ENCODE measurements around the gene PPHLN1. TPM values are rescaled to one million over a fixed set of nuclear protein-coding genes. Genes with fewer than 3 reads are reported as not detected.

PPHLN1 gene
- total and polyA plus RNA-seq, 7 donors: 25.7 to 52.9 (median 28.9) TPM

DNA sequence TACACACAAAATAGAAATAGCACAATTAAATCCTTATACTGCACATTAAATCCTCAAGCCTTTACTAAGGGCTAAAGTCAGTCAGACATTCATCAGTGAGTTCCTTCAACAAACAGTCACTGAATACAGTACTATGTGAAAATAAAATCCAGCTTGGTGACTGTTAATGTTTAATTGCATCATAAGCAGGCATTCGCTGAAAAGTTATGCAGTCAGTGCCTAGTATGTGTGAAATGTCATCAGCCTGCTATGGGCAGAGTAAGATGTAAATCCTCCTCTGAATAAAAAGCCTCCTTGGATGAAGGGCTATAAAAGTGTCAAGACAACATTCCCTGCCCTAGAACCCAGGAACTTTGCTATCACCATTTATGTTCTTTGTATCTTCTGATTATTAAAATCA is 147.2 kb downstream of the PPHLN1 start:
- H3K27ac ChIP-seq: no peak overlapping the region
- no peaks in the 10 kb centered on the region for H3K9me3 ChIP-seq
- DNase-seq (no peak), ATAC-seq (no peak)
- intact Hi-C loops (cut with DNase I): no loop called here
- 48 to 64% (median 59%) methylated on average over 1 of the region's 1 CpG for WGBS, 3 donors
- TF ChIP-seq, protein P1, sequence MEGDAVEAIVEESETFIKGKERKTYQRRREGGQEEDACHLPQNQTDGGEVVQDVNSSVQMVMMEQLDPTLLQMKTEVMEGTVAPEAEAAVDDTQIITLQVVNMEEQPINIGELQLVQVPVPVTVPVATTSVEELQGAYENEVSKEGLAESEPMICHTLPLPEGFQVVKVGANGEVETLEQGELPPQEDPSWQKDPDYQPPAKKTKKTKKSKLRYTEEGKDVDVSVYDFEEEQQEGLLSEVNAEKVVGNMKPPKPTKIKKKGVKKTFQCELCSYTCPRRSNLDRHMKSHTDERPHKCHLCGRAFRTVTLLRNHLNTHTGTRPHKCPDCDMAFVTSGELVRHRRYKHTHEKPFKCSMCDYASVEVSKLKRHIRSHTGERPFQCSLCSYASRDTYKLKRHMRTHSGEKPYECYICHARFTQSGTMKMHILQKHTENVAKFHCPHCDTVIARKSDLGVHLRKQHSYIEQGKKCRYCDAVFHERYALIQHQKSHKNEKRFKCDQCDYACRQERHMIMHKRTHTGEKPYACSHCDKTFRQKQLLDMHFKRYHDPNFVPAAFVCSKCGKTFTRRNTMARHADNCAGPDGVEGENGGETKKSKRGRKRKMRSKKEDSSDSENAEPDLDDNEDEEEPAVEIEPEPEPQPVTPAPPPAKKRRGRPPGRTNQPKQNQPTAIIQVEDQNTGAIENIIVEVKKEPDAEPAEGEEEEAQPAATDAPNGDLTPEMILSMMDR (IDR thresholded peaks at IDR 0.05): no peak
- no peak overlapping the region for H3K4me3 ChIP-seq
- peaks cover 4% of the 10 kb centered on the region for H3K4me1 ChIP-seq
- H3K36me3 ChIP-seq (ENCODE audit: insufficient read depth in 1 of 2, low read depth in 1 of 2): peaks cover 4 to 21% of the 10 kb centered on the region in 2 donors
- no peaks in the 10 kb centered on the region for H3K27me3 ChIP-seq (ENCODE audit: insufficient read depth in 3 of 3, low read length in 2 of 3)

DNA sequence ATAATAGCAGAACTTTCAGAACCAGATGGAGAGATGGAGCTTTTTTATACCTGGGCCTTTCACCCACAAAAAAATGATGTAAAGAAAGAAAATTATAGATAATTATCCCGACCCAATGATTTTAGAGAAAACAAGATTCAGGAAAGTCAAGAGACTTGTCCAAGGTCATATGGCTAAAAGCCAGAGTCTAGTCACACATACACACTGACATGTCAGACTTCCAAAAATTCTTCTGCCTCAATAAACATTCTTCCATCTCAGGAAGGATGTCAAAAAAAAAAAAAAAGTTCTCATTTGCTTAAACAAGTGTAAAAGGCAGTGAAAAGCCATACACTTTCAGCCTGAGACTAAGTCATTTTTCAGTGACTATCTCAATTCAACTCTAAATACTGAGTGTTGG is 147.6 kb downstream of the PPHLN1 start:
- DNase-seq: no peak
- Histone ChIP-seq H3K9me3 (no peaks in the 10 kb centered on the region), H3K4me1 (peaks cover 4% of the 10 kb centered on the region), H3K27me3 (ENCODE audit: insufficient read depth in 3 of 3, low read length in 2 of 3) (no peaks in the 10 kb centered on the region), H3K4me3 (no peak overlapping the region), H3K27ac (no peak overlapping the region), H3K36me3 (ENCODE audit: insufficient read depth in 1 of 2, low read depth in 1 of 2) (peaks cover 4 to 19% of the 10 kb centered on the region in 2 donors)
- intact Hi-C loops (cut with DNase I): no loop called here
- TF ChIP-seq, protein P1 (IDR thresholded peaks at IDR 0.05): no peak
- 71 to 75% (median 74%) methylated on average over 1 of the region's 1 CpG for WGBS, 3 donors
- no peak for ATAC-seq

DNA sequence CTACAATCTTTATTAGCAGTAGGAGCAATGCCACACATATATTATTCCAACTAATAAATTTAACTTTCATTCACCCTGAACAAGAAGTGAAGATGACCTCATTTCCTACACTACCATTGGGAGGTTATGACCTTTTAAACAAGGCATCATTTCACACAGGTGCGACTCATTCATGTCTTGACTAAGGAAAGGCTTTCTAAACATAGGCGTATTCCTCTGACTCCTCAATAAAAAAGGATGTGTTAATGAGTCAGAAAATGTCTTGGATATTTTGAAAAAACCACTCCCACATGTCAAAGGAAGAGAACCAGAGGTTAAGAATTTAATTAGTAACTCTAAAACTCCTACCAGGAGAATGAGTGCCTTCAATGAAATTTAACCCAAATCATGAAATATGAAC is 148.4 kb downstream of the PPHLN1 start:
- Histone ChIP-seq H3K36me3 (ENCODE audit: insufficient read depth in 1 of 2, low read depth in 1 of 2) (peaks cover 4 to 12% of the 10 kb centered on the region in 2 donors), H3K4me1 (peaks cover 4% of the 10 kb centered on the region), H3K4me3 (no peak overlapping the region), H3K9me3 (no peaks in the 10 kb centered on the region), H3K27ac (no peak overlapping the region), H3K27me3 (ENCODE audit: insufficient read depth in 3 of 3, low read length in 2 of 3) (no peaks in the 10 kb centered on the region)
- TF ChIP-seq, protein P1 (IDR thresholded peaks at IDR 0.05): no peak
- WGBS, 3 donors: 63 to 73% (median 72%) methylated on average over 2 of the region's 2 CpGs
- no peak for ATAC-seq
- intact Hi-C loops (cut with DNase I): no loop called here
- DNase-seq: no peak

DNA sequence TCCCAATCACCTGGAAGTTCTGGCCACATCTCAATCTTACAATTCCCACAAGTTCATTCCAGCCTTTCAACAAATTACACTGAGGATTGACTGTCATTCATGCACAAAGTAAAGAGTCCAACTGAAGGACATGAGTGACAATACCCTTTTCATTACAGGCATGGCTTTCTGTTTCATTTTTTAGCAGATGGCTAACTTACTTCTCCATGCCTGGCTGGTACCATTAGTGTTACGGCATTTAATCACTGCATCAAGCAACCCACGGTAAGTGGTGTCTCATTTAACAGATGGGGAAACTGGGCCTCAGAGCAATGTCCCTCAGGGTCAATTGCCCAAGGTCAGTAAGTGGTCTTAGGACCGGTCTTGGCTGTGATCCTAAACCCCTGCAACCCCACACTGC is 149.1 kb downstream of the PPHLN1 start:
- WGBS, 3 donors: 49 to 61% (median 61%) methylated on average over 3 of the region's 3 CpGs
- Histone ChIP-seq H3K4me1 (peaks cover 4% of the 10 kb centered on the region), H3K27ac (no peak overlapping the region), H3K9me3 (no peaks in the 10 kb centered on the region), H3K4me3 (no peak overlapping the region), H3K27me3 (ENCODE audit: insufficient read depth in 3 of 3, low read length in 2 of 3) (no peaks in the 10 kb centered on the region), H3K36me3 (ENCODE audit: insufficient read depth in 1 of 2, low read depth in 1 of 2) (peaks cover 0 to 6% of the 10 kb centered on the region in 2 donors)
- TF ChIP-seq, protein P1 (IDR thresholded peaks at IDR 0.05): no peak
- intact Hi-C loops (cut with DNase I): no loop called here
- no peak for DNase-seq
- ATAC-seq: no peak

DNA sequence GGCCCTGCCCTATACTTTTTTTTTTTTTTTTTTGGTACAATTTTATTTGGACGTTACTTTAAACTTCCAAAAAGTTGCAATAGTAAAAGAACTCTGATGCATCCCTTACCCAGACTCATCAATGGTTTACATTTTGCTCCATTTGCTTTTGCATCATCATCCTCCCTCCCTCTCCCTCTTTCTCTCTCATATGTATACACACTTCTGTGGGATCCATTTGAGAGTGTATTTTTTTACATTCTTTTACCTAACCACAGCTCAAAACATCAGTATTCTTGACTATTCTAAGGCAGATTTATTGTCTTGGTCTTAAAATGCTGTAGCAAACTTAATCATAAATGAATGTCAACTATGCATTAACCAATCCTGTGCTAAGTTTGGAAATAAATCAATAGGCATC is 152.0 kb downstream of the PPHLN1 start:
- WGBS, 3 donors: 74 to 86% (median 77%) methylated on average over 1 of the region's 1 CpG
- Histone ChIP-seq H3K4me1 (peaks cover 12% of the 10 kb centered on the region), H3K9me3 (no peaks in the 10 kb centered on the region), H3K27ac (no peak overlapping the region), H3K36me3 (ENCODE audit: insufficient read depth in 1 of 2, low read depth in 1 of 2) (no peaks in the 10 kb centered on the region), H3K4me3 (no peak overlapping the region), H3K27me3 (ENCODE audit: insufficient read depth in 3 of 3, low read length in 2 of 3) (peaks cover 0 to 6% (median 0%) of the 10 kb centered on the region in 3 donors)
- TF ChIP-seq, protein P1 (IDR thresholded peaks at IDR 0.05): no peak
- intact Hi-C loops (cut with DNase I): no loop called here
- DNase-seq (no peak), ATAC-seq (no peak)
